ENCODE data around the gene CDKL5.

Gene CDKL5

DNA sequence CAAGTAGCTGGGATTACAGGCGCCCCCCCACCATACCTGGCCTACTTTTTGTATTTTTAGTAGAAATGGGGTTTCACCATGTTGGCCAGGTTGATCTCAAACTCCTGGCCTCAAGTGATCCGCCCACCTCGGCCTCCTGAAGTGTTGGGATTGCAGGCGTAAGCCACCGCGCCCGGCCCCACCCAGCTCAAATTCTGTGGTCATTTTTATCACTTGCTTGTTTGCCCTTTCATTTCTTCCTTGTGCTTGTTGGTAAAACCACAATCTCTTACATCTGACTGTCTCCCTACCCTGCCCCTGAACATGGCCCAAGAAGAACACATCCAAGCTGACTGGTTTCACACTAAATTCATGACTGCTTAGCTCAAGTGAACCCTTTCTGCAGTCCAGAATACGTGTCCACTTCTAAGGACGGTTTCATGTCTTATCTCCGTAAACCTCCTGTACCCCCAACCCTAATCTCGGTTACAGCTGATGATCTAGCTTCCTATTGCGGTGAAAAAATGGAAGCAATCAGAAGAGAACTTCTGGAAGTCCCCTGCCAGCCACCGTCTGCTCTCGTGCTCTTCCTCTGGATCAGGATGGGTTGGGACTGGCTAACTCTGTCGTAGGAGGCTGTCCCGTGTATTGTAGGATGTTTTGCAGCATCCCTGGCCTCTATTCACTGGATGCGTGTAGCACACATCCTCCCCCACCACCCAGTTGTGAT lies 251.9 kb downstream of the CDKL5 start:
- H3K4me3 ChIP-seq (ENCODE audit: control insufficient read depth, low read depth, low read length), result no peak overlapping the region
- no peak for DNase-seq (ENCODE audit: low read depth)
- TF ChIP-seq, protein P1, sequence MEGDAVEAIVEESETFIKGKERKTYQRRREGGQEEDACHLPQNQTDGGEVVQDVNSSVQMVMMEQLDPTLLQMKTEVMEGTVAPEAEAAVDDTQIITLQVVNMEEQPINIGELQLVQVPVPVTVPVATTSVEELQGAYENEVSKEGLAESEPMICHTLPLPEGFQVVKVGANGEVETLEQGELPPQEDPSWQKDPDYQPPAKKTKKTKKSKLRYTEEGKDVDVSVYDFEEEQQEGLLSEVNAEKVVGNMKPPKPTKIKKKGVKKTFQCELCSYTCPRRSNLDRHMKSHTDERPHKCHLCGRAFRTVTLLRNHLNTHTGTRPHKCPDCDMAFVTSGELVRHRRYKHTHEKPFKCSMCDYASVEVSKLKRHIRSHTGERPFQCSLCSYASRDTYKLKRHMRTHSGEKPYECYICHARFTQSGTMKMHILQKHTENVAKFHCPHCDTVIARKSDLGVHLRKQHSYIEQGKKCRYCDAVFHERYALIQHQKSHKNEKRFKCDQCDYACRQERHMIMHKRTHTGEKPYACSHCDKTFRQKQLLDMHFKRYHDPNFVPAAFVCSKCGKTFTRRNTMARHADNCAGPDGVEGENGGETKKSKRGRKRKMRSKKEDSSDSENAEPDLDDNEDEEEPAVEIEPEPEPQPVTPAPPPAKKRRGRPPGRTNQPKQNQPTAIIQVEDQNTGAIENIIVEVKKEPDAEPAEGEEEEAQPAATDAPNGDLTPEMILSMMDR (IDR thresholded peaks at IDR 0.05; ENCODE audit: control insufficient read depth, insufficient read depth, low read depth, low read length, missing control alignments), result no peak

DNA sequence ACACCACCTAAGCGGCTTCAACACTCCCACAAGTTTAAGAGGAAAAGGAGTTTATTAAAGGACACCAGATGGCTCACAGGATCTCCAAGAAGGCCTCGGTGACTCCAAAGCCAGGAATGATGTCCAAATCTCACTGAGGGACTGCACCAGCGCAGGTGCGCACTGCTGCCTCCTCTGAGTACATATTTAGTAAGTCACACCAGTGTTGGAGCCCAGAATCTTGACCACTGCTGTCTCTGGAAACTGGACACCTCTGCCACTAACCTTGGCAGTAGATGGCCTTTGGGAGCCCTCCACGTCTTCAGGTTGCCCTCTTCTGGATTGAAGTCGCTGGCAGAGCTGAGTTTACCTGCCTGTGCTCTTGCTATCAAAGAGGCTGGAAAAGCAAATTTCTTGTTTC lies 256.6 kb downstream of the CDKL5 start:
- no peak overlapping the region for H3K4me3 ChIP-seq (ENCODE audit: control insufficient read depth, low read depth, low read length)
- no peak for DNase-seq (ENCODE audit: low read depth)
- TF ChIP-seq, protein P1 (IDR thresholded peaks at IDR 0.05; ENCODE audit: control insufficient read depth, insufficient read depth, low read depth, low read length, missing control alignments), result no peak

DNA sequence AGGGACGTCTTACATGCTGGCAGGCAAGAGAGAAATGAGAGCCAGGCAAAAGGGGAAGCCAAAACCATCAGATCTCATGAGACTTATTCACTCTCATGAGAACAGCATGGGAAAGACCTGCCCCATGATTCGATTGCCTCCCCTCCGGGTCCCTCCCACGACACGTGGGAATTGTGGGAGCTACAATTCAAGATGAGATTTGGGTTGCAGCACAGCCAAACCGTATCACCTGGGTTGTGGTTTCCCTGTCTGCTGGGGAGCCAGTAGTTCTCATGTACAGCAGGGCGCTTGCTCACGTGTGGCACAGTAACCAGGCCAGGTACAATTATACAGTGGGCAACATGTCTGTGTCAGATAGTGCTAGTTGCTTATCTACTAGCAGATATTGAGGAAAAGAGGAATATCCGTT lies 257.6 kb downstream of the CDKL5 start:
- no peak for DNase-seq (ENCODE audit: low read depth)
- no peak overlapping the region for H3K4me3 ChIP-seq (ENCODE audit: control insufficient read depth, low read depth, low read length)
- TF ChIP-seq, protein P1 (IDR thresholded peaks at IDR 0.05; ENCODE audit: control insufficient read depth, insufficient read depth, low read depth, low read length, missing control alignments), result no peak

DNA sequence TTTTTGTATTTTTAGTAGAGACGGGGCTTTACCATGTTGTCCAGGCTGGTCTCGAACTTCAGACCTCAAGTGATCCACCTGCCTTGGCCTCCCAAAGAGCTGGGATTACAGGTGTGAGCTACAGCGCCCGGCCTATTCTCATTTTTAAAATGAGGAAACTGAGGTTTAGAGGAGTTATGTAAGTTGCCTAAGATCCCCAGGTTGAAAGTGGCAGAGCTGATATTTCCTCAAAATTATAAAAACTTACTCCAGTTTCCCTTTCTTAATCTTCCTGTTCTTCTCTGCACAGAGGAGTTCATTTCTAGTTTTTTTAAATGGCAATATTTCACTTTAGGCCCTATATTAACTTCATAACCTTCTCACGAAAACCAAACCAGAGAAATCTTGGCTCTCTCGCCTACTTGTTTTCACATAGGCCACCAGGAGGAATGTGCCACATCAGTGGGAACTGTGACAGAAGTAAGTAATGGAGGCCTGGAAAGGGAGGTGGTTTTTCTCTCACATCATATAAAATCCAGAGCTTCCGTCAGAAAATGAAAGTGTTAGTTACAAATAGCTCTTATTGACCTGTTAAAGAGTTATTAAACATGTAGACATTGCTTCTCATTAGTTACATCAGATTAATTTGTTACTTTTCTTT lies 262.6 kb downstream of the CDKL5 start:
- TF ChIP-seq, protein P1 (IDR thresholded peaks at IDR 0.05; ENCODE audit: control insufficient read depth, insufficient read depth, low read depth, low read length, missing control alignments), result no peak
- no peak overlapping the region for H3K4me3 ChIP-seq (ENCODE audit: control insufficient read depth, low read depth, low read length)
- DNase-seq (ENCODE audit: low read depth), result no peak

DNA sequence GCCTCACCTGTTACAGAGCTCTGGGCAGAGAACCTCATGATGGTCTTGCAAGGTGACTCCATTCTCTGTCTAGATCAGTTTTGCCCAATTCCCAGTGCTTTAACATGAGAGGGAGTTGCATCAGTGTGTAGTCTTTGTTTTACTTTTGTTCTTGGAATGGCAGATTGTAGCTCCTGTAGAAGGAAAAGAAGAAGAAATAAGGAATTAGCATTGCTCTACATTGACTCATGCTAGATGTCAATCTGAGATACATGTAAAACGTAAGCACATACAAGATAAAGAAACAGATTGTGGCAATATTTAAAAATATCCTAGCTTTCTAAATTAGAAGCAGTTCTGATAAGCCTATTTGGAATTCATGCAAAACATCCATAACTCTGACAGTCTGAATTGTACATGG lies 266.0 kb downstream of the CDKL5 start:
- TF ChIP-seq, protein P1 (IDR thresholded peaks at IDR 0.05; ENCODE audit: control insufficient read depth, insufficient read depth, low read depth, low read length, missing control alignments), result no peak
- no peak for DNase-seq (ENCODE audit: low read depth)
- no peak overlapping the region for H3K4me3 ChIP-seq (ENCODE audit: control insufficient read depth, low read depth, low read length)

DNA sequence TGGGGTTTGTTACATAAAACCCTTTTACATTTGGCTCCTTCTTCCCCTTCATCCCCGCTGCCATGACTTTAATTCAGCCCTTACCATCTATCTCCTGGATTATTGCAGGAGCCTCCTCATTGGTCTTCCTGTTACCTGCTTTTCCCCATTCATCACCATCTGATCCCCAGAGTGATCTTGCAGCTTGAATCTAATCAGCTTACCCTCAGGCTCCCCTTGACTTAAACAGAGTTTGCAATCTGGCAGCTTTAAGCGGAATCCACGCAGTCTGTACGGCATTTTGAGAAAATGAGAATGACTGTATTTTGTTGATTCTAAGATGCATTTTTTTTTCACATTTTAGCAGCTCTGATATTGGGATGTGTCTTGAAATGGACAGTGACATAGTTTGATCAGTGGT lies 267.1 kb downstream of the CDKL5 start:
- DNase-seq (ENCODE audit: low read depth), result no peak
- TF ChIP-seq, protein P1 (IDR thresholded peaks at IDR 0.05; ENCODE audit: control insufficient read depth, insufficient read depth, low read depth, low read length, missing control alignments), result no peak
- no peak overlapping the region for H3K4me3 ChIP-seq (ENCODE audit: control insufficient read depth, low read depth, low read length)
